Loucy (cell line): ENCODE data around the gene ANO2.

Experiments
- EZH2phosphoT487 ChIP-seq: fragments of 200-600 bp; IDR thresholded peaks from 2 replicates; pipeline ENCODE4 v1.6.1; 2018; ENCODE audit warnings: antibody characterized with exemption, mild to moderate bottlenecking, moderate library complexity, borderline replicate concordance
- TF ChIP-seq, protein P1 (sequence below): fragments of 200-600 bp; sonication (generic); conservative IDR thresholded peaks from 2 replicates; pipeline ENCODE4 v1.5.1; 2014; ENCODE audit warnings: mild to moderate bottlenecking, antibody characterized with exemption, low read length

- no peak for TF ChIP-seq EZH2phosphoT487
- TF ChIP-seq, protein P1, sequence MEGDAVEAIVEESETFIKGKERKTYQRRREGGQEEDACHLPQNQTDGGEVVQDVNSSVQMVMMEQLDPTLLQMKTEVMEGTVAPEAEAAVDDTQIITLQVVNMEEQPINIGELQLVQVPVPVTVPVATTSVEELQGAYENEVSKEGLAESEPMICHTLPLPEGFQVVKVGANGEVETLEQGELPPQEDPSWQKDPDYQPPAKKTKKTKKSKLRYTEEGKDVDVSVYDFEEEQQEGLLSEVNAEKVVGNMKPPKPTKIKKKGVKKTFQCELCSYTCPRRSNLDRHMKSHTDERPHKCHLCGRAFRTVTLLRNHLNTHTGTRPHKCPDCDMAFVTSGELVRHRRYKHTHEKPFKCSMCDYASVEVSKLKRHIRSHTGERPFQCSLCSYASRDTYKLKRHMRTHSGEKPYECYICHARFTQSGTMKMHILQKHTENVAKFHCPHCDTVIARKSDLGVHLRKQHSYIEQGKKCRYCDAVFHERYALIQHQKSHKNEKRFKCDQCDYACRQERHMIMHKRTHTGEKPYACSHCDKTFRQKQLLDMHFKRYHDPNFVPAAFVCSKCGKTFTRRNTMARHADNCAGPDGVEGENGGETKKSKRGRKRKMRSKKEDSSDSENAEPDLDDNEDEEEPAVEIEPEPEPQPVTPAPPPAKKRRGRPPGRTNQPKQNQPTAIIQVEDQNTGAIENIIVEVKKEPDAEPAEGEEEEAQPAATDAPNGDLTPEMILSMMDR, result no peak
These were observed 360.5 kb downstream of the ANO2 start for GRCh38 chr12:5584412-5585175.
